ENCODE results near the gene WAPL.

The WAPL gene

DNA sequence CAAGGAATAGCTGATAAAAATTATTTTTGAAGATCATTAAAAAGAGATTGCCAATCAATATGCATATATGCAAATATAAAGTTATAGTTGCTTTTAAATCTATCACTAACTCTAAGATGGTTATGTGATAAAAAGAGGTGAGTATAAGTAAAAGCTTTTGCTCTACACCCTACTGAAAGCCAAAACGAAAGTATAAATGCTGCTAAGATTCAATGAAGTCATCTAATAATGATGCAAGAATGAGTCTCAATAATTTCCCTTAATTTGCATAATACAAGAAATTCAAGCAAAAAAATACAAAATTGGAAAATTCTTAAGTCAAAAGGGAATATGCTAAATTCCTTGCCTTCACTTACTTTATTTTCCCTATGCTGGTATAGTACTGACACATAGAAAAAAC, 75.2 kb downstream of the WAPL start:
- Histone ChIP-seq H3K36me3 (ENCODE audit: insufficient read depth, low read length) (peaks cover 99% of the 10 kb centered on the region), H3K4me2 (ENCODE audit: low read length) (no peak overlapping the region), H3K27ac (ENCODE audit: low read depth, low read length, poor library complexity, severe bottlenecking) (no peak overlapping the region), H3K9ac (ENCODE audit: low read length) (no peak overlapping the region), H3F3A (ENCODE audit: insufficient read depth, low read length) (no peaks in the 10 kb centered on the region), H3K9me3 (ENCODE audit: low read length) (no peaks in the 10 kb centered on the region), H3K27me3 (ENCODE audit: insufficient read depth, low read length) (no peaks in the 10 kb centered on the region), H2AFZ (ENCODE audit: low read length) (no peak overlapping the region), H3K4me3 (ENCODE audit: low read depth, low read length, poor library complexity, severe bottlenecking) (no peak overlapping the region), H4K20me1 (ENCODE audit: insufficient read depth, low read length) (no peaks in the 10 kb centered on the region), H3K4me1 (ENCODE audit: insufficient read depth, low read length, severe bottlenecking) (peaks cover 20% of the 10 kb centered on the region), H3K9me2 (ENCODE audit: low read depth, low read length) (no peaks in the 10 kb centered on the region), H3K79me2 (ENCODE audit: insufficient read depth, low read length) (no peaks in the 10 kb centered on the region)
- TF ChIP-seq, protein P1, sequence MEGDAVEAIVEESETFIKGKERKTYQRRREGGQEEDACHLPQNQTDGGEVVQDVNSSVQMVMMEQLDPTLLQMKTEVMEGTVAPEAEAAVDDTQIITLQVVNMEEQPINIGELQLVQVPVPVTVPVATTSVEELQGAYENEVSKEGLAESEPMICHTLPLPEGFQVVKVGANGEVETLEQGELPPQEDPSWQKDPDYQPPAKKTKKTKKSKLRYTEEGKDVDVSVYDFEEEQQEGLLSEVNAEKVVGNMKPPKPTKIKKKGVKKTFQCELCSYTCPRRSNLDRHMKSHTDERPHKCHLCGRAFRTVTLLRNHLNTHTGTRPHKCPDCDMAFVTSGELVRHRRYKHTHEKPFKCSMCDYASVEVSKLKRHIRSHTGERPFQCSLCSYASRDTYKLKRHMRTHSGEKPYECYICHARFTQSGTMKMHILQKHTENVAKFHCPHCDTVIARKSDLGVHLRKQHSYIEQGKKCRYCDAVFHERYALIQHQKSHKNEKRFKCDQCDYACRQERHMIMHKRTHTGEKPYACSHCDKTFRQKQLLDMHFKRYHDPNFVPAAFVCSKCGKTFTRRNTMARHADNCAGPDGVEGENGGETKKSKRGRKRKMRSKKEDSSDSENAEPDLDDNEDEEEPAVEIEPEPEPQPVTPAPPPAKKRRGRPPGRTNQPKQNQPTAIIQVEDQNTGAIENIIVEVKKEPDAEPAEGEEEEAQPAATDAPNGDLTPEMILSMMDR (IDR thresholded peaks at IDR 0.05; ENCODE audit: low read length): no peak
- no peak for TF ChIP-seq EZH2 (IDR thresholded peaks at IDR 0.05; ENCODE audit: borderline replicate concordance, low read length)

GRCh38 chr10:86443936-86444335, 77.7 kb downstream of the WAPL start:
- Histone ChIP-seq H3K4me3 (ENCODE audit: low read depth, low read length, poor library complexity, severe bottlenecking) (no peak overlapping the region), H3F3A (ENCODE audit: insufficient read depth, low read length) (no peaks in the 10 kb centered on the region), H3K27me3 (ENCODE audit: insufficient read depth, low read length) (no peaks in the 10 kb centered on the region), H3K4me2 (ENCODE audit: low read length) (no peak overlapping the region), H2AFZ (ENCODE audit: low read length) (no peak overlapping the region), H3K36me3 (ENCODE audit: insufficient read depth, low read length) (peaks cover 97% of the 10 kb centered on the region), H3K9me3 (ENCODE audit: low read length) (no peaks in the 10 kb centered on the region), H3K9ac (ENCODE audit: low read length) (no peak overlapping the region), H3K27ac (ENCODE audit: low read depth, low read length, poor library complexity, severe bottlenecking) (no peak overlapping the region), H3K9me2 (ENCODE audit: low read depth, low read length) (no peaks in the 10 kb centered on the region), H4K20me1 (ENCODE audit: insufficient read depth, low read length) (no peaks in the 10 kb centered on the region), H3K79me2 (ENCODE audit: insufficient read depth, low read length) (no peaks in the 10 kb centered on the region), H3K4me1 (ENCODE audit: insufficient read depth, low read length, severe bottlenecking) (peaks cover 11% of the 10 kb centered on the region)
- TF ChIP-seq EZH2 (IDR thresholded peaks at IDR 0.05; ENCODE audit: borderline replicate concordance, low read length): no peak
- TF ChIP-seq, protein P1 (IDR thresholded peaks at IDR 0.05; ENCODE audit: low read length): no peak

GRCh38 chr10:86443069-86443468, 78.5 kb downstream of the WAPL start:
- peaks cover 97% of the 10 kb centered on the region for H3K36me3 ChIP-seq (ENCODE audit: insufficient read depth, low read length)
- H3K4me2 ChIP-seq (ENCODE audit: low read length): no peak overlapping the region
- no peak overlapping the region for H2AFZ ChIP-seq (ENCODE audit: low read length)
- H3K9me3 ChIP-seq (ENCODE audit: low read length): no peaks in the 10 kb centered on the region
- H3K79me2 ChIP-seq (ENCODE audit: insufficient read depth, low read length): no peaks in the 10 kb centered on the region
- TF ChIP-seq, protein P1 (IDR thresholded peaks at IDR 0.05; ENCODE audit: low read length): no peak
- TF ChIP-seq EZH2 (IDR thresholded peaks at IDR 0.05; ENCODE audit: borderline replicate concordance, low read length): no peak
- no peaks in the 10 kb centered on the region for H4K20me1 ChIP-seq (ENCODE audit: insufficient read depth, low read length)
- no peaks in the 10 kb centered on the region for H3K27me3 ChIP-seq (ENCODE audit: insufficient read depth, low read length)
- no peak overlapping the region for H3K27ac ChIP-seq (ENCODE audit: low read depth, low read length, poor library complexity, severe bottlenecking)
- no peak overlapping the region for H3K4me3 ChIP-seq (ENCODE audit: low read depth, low read length, poor library complexity, severe bottlenecking)
- H3K9me2 ChIP-seq (ENCODE audit: low read depth, low read length): no peaks in the 10 kb centered on the region
- H3K4me1 ChIP-seq (ENCODE audit: insufficient read depth, low read length, severe bottlenecking): peaks cover 19% of the 10 kb centered on the region
- no peaks in the 10 kb centered on the region for H3F3A ChIP-seq (ENCODE audit: insufficient read depth, low read length)
- H3K9ac ChIP-seq (ENCODE audit: low read length): no peak overlapping the region
